ENCODE data around the gene TKT. TPM values are rescaled to one million over a fixed set of nuclear protein-coding genes. Genes with fewer than 3 reads are reported as not detected.
"Not testable (repeated sequence)": the region's sequence is repeated elsewhere in the genome, so short reads cannot be mapped to it uniquely, and the experiment has no call there.

The TKT gene
- total RNA-seq, 1 donor, result 265 TPM

DNA sequence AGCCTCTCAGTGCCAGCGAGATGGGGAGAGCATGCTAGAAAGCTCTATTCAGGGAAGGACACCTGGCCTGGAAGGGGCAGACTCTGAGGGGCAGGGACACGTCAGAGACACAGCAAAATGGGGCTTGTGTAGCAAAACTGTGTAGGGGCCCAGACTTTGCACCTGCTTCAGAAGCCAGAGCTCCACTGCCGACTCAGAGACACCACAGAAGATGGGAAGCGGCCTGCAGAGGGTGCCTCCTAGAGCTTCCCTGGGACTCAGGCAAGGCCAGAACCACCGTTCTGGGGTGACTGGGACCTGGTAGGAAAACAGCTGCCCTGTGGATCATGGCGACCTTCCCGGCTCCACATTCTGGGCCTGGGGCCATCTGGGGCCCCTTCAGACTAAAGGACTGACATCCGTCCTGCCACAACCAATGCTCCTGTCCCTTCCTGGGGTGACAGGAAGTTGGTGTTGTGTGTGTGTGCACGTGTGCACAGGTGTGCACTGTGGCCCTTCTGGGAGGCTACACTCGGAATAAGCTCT is 17.4 kb upstream of the TKT start:
- TF ChIP-seq, protein P1, sequence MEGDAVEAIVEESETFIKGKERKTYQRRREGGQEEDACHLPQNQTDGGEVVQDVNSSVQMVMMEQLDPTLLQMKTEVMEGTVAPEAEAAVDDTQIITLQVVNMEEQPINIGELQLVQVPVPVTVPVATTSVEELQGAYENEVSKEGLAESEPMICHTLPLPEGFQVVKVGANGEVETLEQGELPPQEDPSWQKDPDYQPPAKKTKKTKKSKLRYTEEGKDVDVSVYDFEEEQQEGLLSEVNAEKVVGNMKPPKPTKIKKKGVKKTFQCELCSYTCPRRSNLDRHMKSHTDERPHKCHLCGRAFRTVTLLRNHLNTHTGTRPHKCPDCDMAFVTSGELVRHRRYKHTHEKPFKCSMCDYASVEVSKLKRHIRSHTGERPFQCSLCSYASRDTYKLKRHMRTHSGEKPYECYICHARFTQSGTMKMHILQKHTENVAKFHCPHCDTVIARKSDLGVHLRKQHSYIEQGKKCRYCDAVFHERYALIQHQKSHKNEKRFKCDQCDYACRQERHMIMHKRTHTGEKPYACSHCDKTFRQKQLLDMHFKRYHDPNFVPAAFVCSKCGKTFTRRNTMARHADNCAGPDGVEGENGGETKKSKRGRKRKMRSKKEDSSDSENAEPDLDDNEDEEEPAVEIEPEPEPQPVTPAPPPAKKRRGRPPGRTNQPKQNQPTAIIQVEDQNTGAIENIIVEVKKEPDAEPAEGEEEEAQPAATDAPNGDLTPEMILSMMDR (IDR thresholded peaks at IDR 0.05; ENCODE audit: insufficient read depth, low read length), result no peak

DNA sequence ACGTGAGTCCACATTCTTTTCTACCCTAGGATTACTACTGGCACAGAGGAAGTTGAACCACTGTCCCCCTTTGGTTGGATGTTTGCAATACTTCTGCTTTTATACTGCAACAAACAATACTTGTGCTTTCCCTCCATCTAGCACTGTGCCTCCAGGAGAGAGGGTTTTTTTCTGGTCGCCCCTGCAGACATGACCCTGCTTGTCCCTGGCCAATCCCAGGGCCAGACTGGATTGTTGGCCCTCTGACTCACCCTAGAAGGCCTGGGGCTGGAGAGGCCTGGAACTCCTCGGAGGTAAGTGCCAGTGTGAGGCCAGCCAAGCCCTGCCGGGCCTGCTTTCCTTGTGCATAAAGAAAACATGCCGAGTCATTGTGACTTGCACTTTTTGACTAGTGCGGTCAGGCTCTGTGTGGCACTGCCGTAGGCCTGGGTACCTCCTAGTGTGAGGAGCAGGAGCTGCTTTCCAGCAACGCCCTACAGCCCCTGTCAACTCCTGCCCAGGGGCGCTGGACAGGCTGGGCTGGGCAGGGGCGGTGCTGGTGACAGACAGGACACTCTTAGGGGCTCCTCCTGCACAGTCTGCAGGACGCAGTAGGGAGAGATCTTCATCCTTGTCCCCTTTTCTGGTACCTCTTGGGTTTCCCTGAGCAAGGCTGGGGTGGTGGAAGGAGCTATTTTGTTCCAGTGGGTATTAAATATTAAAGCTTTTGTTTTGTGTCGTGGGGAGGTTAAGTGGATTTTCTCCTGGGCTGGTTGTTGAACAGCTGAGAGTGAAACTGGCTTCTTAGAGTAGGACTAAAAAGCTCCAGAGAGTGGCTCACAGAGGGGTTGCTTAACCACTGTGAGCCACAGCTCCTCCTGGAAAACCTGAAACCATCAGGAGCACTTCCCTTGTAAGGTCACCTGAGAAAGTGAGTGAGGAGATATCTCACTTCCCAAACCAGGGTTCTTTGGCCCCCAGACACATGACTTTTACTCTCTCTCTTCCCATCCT is 14.4 kb upstream of the TKT start:
- DNase-seq (ENCODE audit: low read depth), result peak; percentile 100
- no peak overlapping the region for H3K4me3 ChIP-seq (ENCODE audit: low read depth, low read length)
- TF ChIP-seq, protein P1 (IDR thresholded peaks at IDR 0.05; ENCODE audit: insufficient read depth, low read length), result no peak

More for the DNA sequence above, 17.4 kb upstream of the TKT start:
- no peak for DNase-seq (ENCODE audit: low read depth)
- H3K4me3 ChIP-seq (ENCODE audit: low read depth, low read length), result no peak overlapping the region

DNA sequence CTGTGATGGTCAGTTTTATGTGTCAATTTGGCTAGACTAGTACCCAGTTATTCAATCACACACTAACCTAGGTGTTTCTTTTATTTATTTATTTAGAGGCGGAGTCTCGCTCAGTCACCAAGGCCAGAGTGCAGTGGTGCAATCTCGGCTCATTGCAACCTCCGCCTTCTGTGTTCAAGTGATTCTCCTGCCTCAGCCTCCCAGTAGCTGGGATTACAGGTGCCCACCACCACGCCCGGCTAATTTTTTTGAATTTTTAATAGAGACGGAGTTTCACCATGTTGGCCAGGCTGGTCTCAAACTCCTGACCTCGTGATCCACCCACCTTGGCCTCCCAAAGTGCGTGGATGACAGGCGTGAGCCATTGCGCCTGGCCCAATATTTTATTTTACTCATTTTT is 13.4 kb upstream of the TKT start:
- not testable (repeated sequence) for H3K4me3 ChIP-seq (ENCODE audit: low read depth, low read length); DNase-seq (ENCODE audit: low read depth)

DNA sequence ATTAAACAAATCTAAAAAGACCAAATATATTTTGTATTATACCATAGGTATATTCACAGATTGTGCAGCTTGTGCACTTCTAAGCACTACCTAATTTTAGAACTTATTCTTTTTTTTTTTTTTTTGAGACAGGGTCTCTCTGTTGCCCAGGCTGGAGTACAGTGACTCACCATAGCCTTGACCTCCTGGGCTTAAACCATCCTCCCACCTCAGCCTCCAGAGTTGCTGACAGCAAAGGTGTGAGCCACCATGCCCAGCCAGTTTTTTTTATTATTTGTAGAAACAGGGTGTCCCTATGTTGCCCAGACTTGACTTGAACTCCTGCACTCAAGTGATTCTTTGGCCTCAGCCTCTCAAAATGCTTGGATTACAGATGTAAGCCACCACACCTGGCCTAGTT is 11.9 kb upstream of the TKT start:
- no peak overlapping the region for H3K4me3 ChIP-seq (ENCODE audit: low read depth, low read length)
- DNase-seq (ENCODE audit: low read depth), result no peak
- TF ChIP-seq, protein P1 (IDR thresholded peaks at IDR 0.05; ENCODE audit: insufficient read depth, low read length), result no peak

DNA sequence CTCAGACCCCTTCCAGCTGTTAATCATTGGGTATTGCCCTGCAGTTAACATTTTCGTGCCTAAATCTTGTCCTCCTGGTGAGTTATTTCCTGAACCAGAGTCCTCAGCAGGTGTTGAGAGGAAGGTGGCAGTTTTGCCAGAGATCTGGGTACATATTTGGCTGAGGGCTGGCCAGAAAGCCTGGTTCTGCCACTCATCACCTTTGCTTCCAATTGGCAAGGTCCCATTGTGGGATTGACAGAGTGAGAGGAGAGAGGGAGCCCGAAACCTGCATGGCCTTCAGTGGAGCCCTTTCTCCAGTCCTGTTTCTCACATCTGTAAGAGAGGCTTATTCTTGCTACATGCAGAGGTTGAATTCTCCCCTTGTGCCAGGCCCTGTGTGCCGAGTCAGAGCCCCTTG is 8.9 kb upstream of the TKT start:
- no peak overlapping the region for H3K4me3 ChIP-seq (ENCODE audit: low read depth, low read length)
- TF ChIP-seq, protein P1 (IDR thresholded peaks at IDR 0.05; ENCODE audit: insufficient read depth, low read length), result no peak
- no peak for DNase-seq (ENCODE audit: low read depth)

DNA sequence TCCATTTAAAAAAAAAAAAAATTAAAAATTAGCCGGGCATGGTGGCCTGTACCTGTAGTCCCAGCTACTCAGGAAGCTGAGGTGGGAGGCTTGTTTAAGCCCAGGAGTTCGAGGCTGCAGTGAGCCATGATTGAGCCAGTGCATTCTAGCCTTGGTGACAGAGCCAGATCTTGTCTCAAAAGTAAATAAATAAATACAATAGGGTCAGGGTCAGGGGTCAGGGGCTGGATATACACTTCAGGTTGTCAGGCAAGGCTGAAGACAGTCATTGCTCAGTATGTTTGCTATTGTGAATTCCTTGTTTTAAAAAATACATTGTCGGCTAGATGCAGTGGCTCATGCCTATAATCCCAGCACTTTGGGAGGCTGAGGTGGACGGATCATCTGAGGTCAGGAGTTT is 8.1 kb upstream of the TKT start:
- no peak overlapping the region for H3K4me3 ChIP-seq (ENCODE audit: low read depth, low read length)
- DNase-seq (ENCODE audit: low read depth), result no peak
- TF ChIP-seq, protein P1 (IDR thresholded peaks at IDR 0.05; ENCODE audit: insufficient read depth, low read length), result no peak

DNA sequence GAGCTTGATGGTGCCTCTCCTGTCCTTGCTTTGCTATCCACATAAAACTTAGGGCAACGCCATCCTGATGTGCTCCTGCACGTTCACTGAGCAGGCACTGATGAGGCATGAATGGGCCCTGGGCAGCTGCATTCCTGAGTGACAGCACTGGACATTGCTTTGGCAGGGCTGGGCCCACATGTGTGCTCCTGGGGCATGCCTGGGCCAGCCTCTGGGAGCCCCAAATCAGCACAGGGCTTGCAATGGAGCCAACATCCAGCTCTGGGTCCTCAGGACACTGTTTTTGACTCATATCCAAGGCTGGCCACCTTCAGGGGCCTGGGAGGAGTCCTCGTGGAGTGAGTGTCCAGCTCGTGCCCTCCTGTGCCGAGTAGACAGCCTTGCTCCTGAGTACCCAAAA is 5.9 kb upstream of the TKT start:
- TF ChIP-seq, protein P1 (IDR thresholded peaks at IDR 0.05; ENCODE audit: insufficient read depth, low read length), result no peak
- DNase-seq (ENCODE audit: low read depth), result no peak

More for the DNA sequence above, 5.9 kb upstream of the TKT start:
- H3K4me3 ChIP-seq (ENCODE audit: low read depth, low read length), result no peak overlapping the region

Measured in fibroblast of the aortic adventitia (primary cell).